ENCODE results near the gene RPS4Y1.

The RPS4Y1 gene

DNA sequence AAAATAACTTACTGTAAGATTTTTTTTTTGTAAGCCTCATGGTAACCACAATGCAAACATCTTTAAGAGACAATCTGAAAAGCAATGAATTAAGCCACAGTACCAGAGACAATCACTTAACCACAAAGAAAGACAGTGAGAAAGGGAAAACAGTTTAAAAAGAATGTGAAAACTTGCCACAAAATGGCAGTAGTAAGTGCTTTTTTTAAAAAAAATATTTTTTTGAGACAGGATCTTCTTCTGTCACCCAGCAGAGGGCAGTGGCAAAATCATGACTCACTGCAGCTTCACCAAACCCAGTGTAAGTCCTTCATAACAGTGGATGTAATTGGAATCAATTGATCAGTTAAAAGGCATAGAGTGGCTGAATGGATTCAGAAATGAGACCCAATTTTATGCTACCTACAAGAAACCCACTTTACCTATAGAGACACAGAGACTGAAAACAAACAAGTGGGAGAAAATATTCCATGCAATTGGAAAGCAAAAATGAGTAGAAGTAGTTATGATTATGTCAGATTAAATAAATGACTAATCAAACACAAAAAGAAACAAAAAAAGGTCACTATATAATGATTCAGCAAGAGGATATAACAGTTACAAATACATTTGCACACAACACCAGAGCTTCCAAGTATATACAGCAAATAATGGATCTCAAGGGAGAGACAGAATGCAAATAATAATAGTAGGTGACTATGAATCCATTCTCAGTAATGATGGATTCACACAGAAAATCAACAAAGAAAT, 71.8 kb downstream of the RPS4Y1 start:
- no peak overlapping the region for H3K4me3 ChIP-seq (ENCODE audit: insufficient read length, low read depth)
- H3K9ac ChIP-seq (ENCODE audit: insufficient read length, low read depth), result no peak overlapping the region
- no peak for TF ChIP-seq SUZ12 (IDR thresholded peaks at IDR 0.05; ENCODE audit: extremely low read depth, insufficient read depth, insufficient read length)
- TF ChIP-seq YY1 (IDR thresholded peaks at IDR 0.05; ENCODE audit: insufficient read depth, insufficient read length), result no peak
- TF ChIP-seq ZNF274 (IDR thresholded peaks at IDR 0.05; ENCODE audit: low read depth, low read length), result no peak
- DNase-seq (ENCODE audit: low read depth, low spot score), result no peak
- no peaks in the 10 kb centered on the region for H3K9me3 ChIP-seq (ENCODE audit: insufficient read depth, low read length)
- no peaks in the 10 kb centered on the region for H3K4me1 ChIP-seq (ENCODE audit: insufficient read depth, insufficient read length)
- H3K36me3 ChIP-seq (ENCODE audit: insufficient read depth, insufficient read length, low read length), result no peaks in the 10 kb centered on the region
- no peaks in the 10 kb centered on the region for H3K27me3 ChIP-seq (ENCODE audit: insufficient read depth, insufficient read length)

All from NT2/D1 (cell line).